ENCODE measurements around the gene ENPP1.
A peak's percentile ranks its signal among the peaks of the same experiment; 100 is the strongest.
"Not testable (repeated sequence)": the region's sequence is repeated elsewhere in the genome, so short reads cannot be mapped to it uniquely, and the experiment has no call there.

ENPP1 gene

GRCh38 chr6:131877999-131878789 is 70.4 kb downstream of the ENPP1 start:
- no peak for DNase-seq (ENCODE audit: low read depth)

GRCh38 chr6:131883016-131883415 is 75.2 kb downstream of the ENPP1 start:
- DNase-seq (ENCODE audit: low read depth): no peak

- DNase-seq (ENCODE audit: low read depth): no peak
Observed at GRCh38 chr6:131885237-131885636, 77.4 kb downstream of the ENPP1 start.

GRCh38 chr6:131886517-131886916 is 78.7 kb downstream of the ENPP1 start:
- no peak for DNase-seq (ENCODE audit: low read depth)

GRCh38 chr6:131890091-131890490 is 82.3 kb downstream of the ENPP1 start:
- DNase-seq (ENCODE audit: low read depth): no peak

GRCh38 chr6:131893198-131893597 is 85.4 kb downstream of the ENPP1 start:
- DNase-seq (ENCODE audit: low read depth): no peak

- DNase-seq (ENCODE audit: low read depth): no peak
Observed at GRCh38 chr6:131894493-131895424, 86.9 kb downstream of the ENPP1 start.

- DNase-seq (ENCODE audit: low read depth): no peak
Observed at GRCh38 chr6:131897050-131897435, 89.2 kb downstream of the ENPP1 start.

- DNase-seq (ENCODE audit: low read depth): no peak
Observed at GRCh38 chr6:131897621-131898020, 89.8 kb downstream of the ENPP1 start.

GRCh38 chr6:131898718-131899117 is 90.9 kb downstream of the ENPP1 start:
- DNase-seq (ENCODE audit: low read depth): no peak

- no peak for DNase-seq (ENCODE audit: low read depth)
Observed at GRCh38 chr6:131900231-131900630, 92.4 kb downstream of the ENPP1 start.

GRCh38 chr6:131901326-131901873 is 93.6 kb downstream of the ENPP1 start:
- DNase-seq (ENCODE audit: low read depth): not testable (repeated sequence)

GRCh38 chr6:131903734-131904133 is 95.9 kb downstream of the ENPP1 start:
- not testable (repeated sequence) for DNase-seq (ENCODE audit: low read depth)

- not testable (repeated sequence) for DNase-seq (ENCODE audit: low read depth)
Observed at GRCh38 chr6:131908787-131909186, 101.0 kb downstream of the ENPP1 start.

- peak; percentile 48 for DNase-seq (ENCODE audit: low read depth)
Observed at GRCh38 chr6:131909408-131910218, 101.8 kb downstream of the ENPP1 start.

- DNase-seq (ENCODE audit: low read depth): no peak
Observed at GRCh38 chr6:131910219-131910589, 102.4 kb downstream of the ENPP1 start.

GRCh38 chr6:131910956-131911355 is 103.1 kb downstream of the ENPP1 start:
- no peak for DNase-seq (ENCODE audit: low read depth)

- DNase-seq (ENCODE audit: low read depth): no peak
Observed at GRCh38 chr6:131911951-131912350, 104.1 kb downstream of the ENPP1 start.

- DNase-seq (ENCODE audit: low read depth): no peak
Observed at GRCh38 chr6:131914234-131914633, 106.4 kb downstream of the ENPP1 start.

GRCh38 chr6:131914967-131915751 is 107.3 kb downstream of the ENPP1 start:
- DNase-seq (ENCODE audit: low read depth): peak; percentile 8
